A549 (cell line): ENCODE results near the gene JAG2. TPM values are rescaled to one million over a fixed set of nuclear protein-coding genes. Genes with fewer than 3 reads are reported as not detected.

Experiments used
- ATAC-seq, 2 experiments: fragments of 200-7000 bp in 1 of 2; fragments of >200 bp in 1 of 2; cut with Nextera tagmentation in 1 of 2; cut with Tn5 transposase in 1 of 2; 3 replicates each; pipeline versions ENCODE4 v1.8.0 to v1.9.1; 2018 to 2020; ENCODE audit warnings: mild to moderate bottlenecking in 1 of 2, moderate library complexity in 1 of 2
- CTCF ChIA-PET: fragments of 300-600 bp; sonication (Branson Sonifier 250); formaldehyde crosslinking; extraction: SDS; loops from one replicate; lab custom pipeline; 2021; ENCODE audit warnings: antibody characterized with exemption, inconsistent platforms; lab: Yijun Ruan, JAX
- POLR2A ChIA-PET: fragments of 350-600 bp; formaldehyde crosslinking; extraction: SDS; loops from one replicate; lab custom pipeline; 2021; ENCODE audit warnings: antibody characterized with exemption, inconsistent platforms; lab: Yijun Ruan, JAX
- DNase-seq, 2 experiments: peaks; one replicate each; pipeline versions ENCODE4 v3.0.0 to v3.0.0-alpha.2; 2011 to 2016; ENCODE audit warnings: low read depth in 1 of 2, low spot score in 1 of 2
- FAIRE-seq: peaks from 2 replicates; lab custom pipeline; 2011; peaks lifted over from hg19 to GRCh38; lab: Jason Lieb, UNC
- H3K27ac ChIP-seq, 2 experiments: fragments of >200 bp; sonication (Bioruptor Twin); formaldehyde crosslinking; 3 replicates each; pipeline ENCODE4 v1.5.1; 2016 to 2017
- H3K4me1 ChIP-seq: fragments of >200 bp; sonication (Bioruptor Twin); formaldehyde crosslinking; 3 replicates; pipeline ENCODE4 v1.6.1; 2016
- H3K4me2 ChIP-seq: fragments of >200 bp; sonication (Bioruptor Twin); formaldehyde crosslinking; 3 replicates; pipeline ENCODE4 v1.6.1; 2016
- H3K4me3 ChIP-seq: fragments of >200 bp; sonication (Bioruptor Twin); formaldehyde crosslinking; 3 replicates; pipeline ENCODE4 v1.5.1; 2016
- H3K9me3 ChIP-seq: fragments of >200 bp; sonication (Bioruptor Twin); formaldehyde crosslinking; 3 replicates; pipeline ENCODE4 v1.6.1; 2016
- BHLHE40 ChIP-seq: IDR thresholded peaks from 2 replicates; pipeline ENCODE4 v1.6.1; 2012; ENCODE audit warnings: low read depth, low read length, inconsistent platforms
- CBX8 ChIP-seq: fragments of 200-600 bp; sonication (generic); IDR thresholded peaks from 2 replicates; pipeline ENCODE4 v1.6.1; 2016
- CEBPB ChIP-seq, 2 experiments: fragments of >200 bp in 1 of 2; sonication (Bioruptor Twin) in 1 of 2; formaldehyde crosslinking in 1 of 2; IDR thresholded peaks; 2 replicates each; pipeline ENCODE4 v1.6.1; 2012 to 2016
- CHD4 ChIP-seq: fragments of 200-600 bp; sonication (generic); IDR thresholded peaks from 2 replicates; pipeline ENCODE4 v1.6.1; 2016; ENCODE audit warnings: antibody characterized with exemption, mild to moderate bottlenecking, borderline replicate concordance
- EHF ChIP-seq: fragments of 250-450 bp; sonication (Bioruptor Pico); IDR thresholded peaks from 2 replicates; pipeline ENCODE4 v1.5.0; 2020; ENCODE audit warnings: mild to moderate bottlenecking
- EHMT2 ChIP-seq: fragments of 200-600 bp; sonication (generic); IDR thresholded peaks from 2 replicates; pipeline ENCODE4 v1.6.1; 2016; ENCODE audit warnings: antibody characterized with exemption, low read depth, mild to moderate bottlenecking, moderate library complexity
- FOSB ChIP-seq: fragments of 250-450 bp; sonication (Bioruptor Pico); IDR thresholded peaks from 2 replicates; pipeline ENCODE4 v1.5.0; 2020; ENCODE audit warnings: mild to moderate bottlenecking, moderate library complexity
- FOSL2 ChIP-seq, 2 experiments: fragments of 450-650 bp in 1 of 2; fragments of >200 bp in 1 of 2; sonication (Bioruptor Twin) in 1 of 2; formaldehyde crosslinking; IDR thresholded peaks; 2 replicates each; pipeline versions ENCODE4 v1.5.0 to v1.6.1; 2016 to 2020; ENCODE audit warnings: mild to moderate bottlenecking in 1 of 2, moderate library complexity in 1 of 2
- HDAC2 ChIP-seq: fragments of 200-600 bp; sonication (generic); IDR thresholded peaks from 2 replicates; pipeline ENCODE4 v1.6.1; 2016
- HEYL ChIP-seq: fragments of 250-450 bp; sonication (Bioruptor Pico); IDR thresholded peaks from 2 replicates; pipeline ENCODE4 v1.8.0; 2021; ENCODE audit warnings: mild to moderate bottlenecking, moderate library complexity
- HOXB5 ChIP-seq: fragments of 250-450 bp; sonication (Bioruptor Pico); IDR thresholded peaks from 2 replicates; pipeline ENCODE4 v1.5.0; 2020; ENCODE audit warnings: mild to moderate bottlenecking, moderate library complexity
- JUN ChIP-seq, 2 experiments: fragments of >200 bp; sonication (Bioruptor Twin); formaldehyde crosslinking; IDR thresholded peaks; 2 replicates in 1 of 2; 3 replicates in 1 of 2; pipeline ENCODE4 v1.6.1; 2016 to 2017
- JUNB ChIP-seq: fragments of >200 bp; sonication (Bioruptor Twin); formaldehyde crosslinking; IDR thresholded peaks from 2 replicates; pipeline ENCODE4 v1.6.1; 2016
- KDM1A ChIP-seq: fragments of 200-600 bp; sonication (generic); IDR thresholded peaks from 2 replicates; pipeline ENCODE4 v1.6.1; 2016; ENCODE audit warnings: low read depth, mild to moderate bottlenecking
- MAZ ChIP-seq: fragments of 150-350 bp; IDR thresholded peaks from 2 replicates; pipeline ENCODE4 v1.6.1; 2014; ENCODE audit warnings: antibody characterized with exemption, low read depth, low read length, borderline replicate concordance
- PHF8 ChIP-seq: fragments of 200-600 bp; sonication (generic); IDR thresholded peaks from 2 replicates; pipeline ENCODE4 v1.6.1; 2016; ENCODE audit warnings: low read depth, mild to moderate bottlenecking, antibody characterized with exemption, moderate library complexity, borderline replicate concordance
- RARB ChIP-seq: fragments of 250-450 bp; sonication (Bioruptor Pico); IDR thresholded peaks from 2 replicates; pipeline ENCODE4 v1.8.0; 2021; ENCODE audit warnings: mild to moderate bottlenecking, moderate library complexity
- REST ChIP-seq: fragments of 200-600 bp; sonication (generic); IDR thresholded peaks from 2 replicates; pipeline ENCODE4 v1.6.1; 2016; ENCODE audit warnings: antibody characterized with exemption, mild to moderate bottlenecking, moderate library complexity
- RFX5 ChIP-seq: fragments of 450-650 bp; IDR thresholded peaks from 2 replicates; pipeline ENCODE4 v1.7.1; 2014; ENCODE audit warnings: antibody characterized with exemption, mild to moderate bottlenecking, moderate library complexity
- TP53 ChIP-seq: fragments of 250-450 bp; sonication (Bioruptor Pico); IDR thresholded peaks from 2 replicates; pipeline ENCODE4 v1.5.0; 2021; ENCODE audit warnings: mild to moderate bottlenecking, moderate library complexity
- ZFP36 ChIP-seq: fragments of 450-650 bp; IDR thresholded peaks from 2 replicates; pipeline ENCODE4 v1.6.1; 2014; ENCODE audit warnings: borderline replicate concordance; ENCODE audit not compliant: partially characterized antibody
- WGBS: methylation state at CpG from one replicate; pipeline ENCODE4 v1.1.6; 2017; ENCODE audit errors: missing lambda C conversion rate; 5-methylcytosine and 5-hydroxymethylcytosine counted together
- polyA plus RNA-seq, 4 experiments: library from polyadenylated mRNA; depleted of rRNA in 3 of 4; stranded (reverse); fragments of >200 nt; fragmentation: RNase III in 1 of 4; extraction: RNeasy Plus Mini Kit Qiagen cat#74134 plus additional on column Dnase treatment in 1 of 4; gene quantifications; 2 replicates in 3 of 4; 3 replicates in 1 of 4; pipeline ENCODE4 v1.2.3, GENCODE V29; 2011 to 2017
- TF ChIP-seq, protein P1 (sequence below): fragments of 450-650 bp; IDR thresholded peaks from 2 replicates; pipeline ENCODE4 v1.6.1; 2014; ENCODE audit warnings: antibody characterized with exemption
- TF ChIP-seq, protein P2 (sequence below): IDR thresholded peaks from 2 replicates; pipeline ENCODE4 v1.6.1; 2012; ENCODE audit warnings: low read depth, borderline replicate concordance
- TF ChIP-seq, protein P3 (sequence below): fragments of >200 bp; sonication (Bioruptor Twin); formaldehyde crosslinking; IDR thresholded peaks from 3 replicates; pipeline ENCODE4 v1.5.1; 2016
- TF ChIP-seq, protein P4 (sequence below): fragments of 250-450 bp; sonication (Bioruptor Pico); IDR thresholded peaks from 2 replicates; pipeline ENCODE4 v1.5.0; 2020; ENCODE audit warnings: low read depth, mild to moderate bottlenecking, moderate library complexity

The JAG2 gene
- polyA plus RNA-seq, 2 of the 4 experiments (the other 2 are of a cell fraction): 5.9 to 20.4 TPM

- no peak for ATAC-seq
- H3K4me2 ChIP-seq: peak overlapping the region; percentile 19; the same call in 1 of the 3 replicates
- DNase-seq: no peak
- peak overlapping the region in 1 of 2 experiments; percentile 27; a peak in 2 of 6 replicates for H3K27ac ChIP-seq
- no peak overlapping the region for H3K4me3 ChIP-seq
- FAIRE-seq: no peak
- TF ChIP-seq BHLHE40 (no peak), EHMT2 (no peak), KDM1A (no peak), EHF (CRISPR knock-in tag) (no peak), FOSB (CRISPR knock-in tag) (no peak), CEBPB (IDR thresholded peaks at IDR 0.05) (no peak), JUN (IDR thresholded peaks at IDR 0.05) (no peak), RFX5 (no peak), CHD4 (no peak), REST (no peak), HDAC2 (no peak), MAZ (no peak), FOSL2 (IDR thresholded peaks at IDR 0.05) (no peak), FOSL2 (CRISPR knock-in tag; IDR thresholded peaks at IDR 0.05) (no peak)
- TF ChIP-seq, protein P1, sequence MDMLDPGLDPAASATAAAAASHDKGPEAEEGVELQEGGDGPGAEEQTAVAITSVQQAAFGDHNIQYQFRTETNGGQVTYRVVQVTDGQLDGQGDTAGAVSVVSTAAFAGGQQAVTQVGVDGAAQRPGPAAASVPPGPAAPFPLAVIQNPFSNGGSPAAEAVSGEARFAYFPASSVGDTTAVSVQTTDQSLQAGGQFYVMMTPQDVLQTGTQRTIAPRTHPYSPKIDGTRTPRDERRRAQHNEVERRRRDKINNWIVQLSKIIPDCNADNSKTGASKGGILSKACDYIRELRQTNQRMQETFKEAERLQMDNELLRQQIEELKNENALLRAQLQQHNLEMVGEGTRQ: no peak
- TF ChIP-seq, protein P2, sequence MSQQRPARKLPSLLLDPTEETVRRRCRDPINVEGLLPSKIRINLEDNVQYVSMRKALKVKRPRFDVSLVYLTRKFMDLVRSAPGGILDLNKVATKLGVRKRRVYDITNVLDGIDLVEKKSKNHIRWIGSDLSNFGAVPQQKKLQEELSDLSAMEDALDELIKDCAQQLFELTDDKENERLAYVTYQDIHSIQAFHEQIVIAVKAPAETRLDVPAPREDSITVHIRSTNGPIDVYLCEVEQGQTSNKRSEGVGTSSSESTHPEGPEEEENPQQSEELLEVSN: no peak
- TF ChIP-seq, protein P3, sequence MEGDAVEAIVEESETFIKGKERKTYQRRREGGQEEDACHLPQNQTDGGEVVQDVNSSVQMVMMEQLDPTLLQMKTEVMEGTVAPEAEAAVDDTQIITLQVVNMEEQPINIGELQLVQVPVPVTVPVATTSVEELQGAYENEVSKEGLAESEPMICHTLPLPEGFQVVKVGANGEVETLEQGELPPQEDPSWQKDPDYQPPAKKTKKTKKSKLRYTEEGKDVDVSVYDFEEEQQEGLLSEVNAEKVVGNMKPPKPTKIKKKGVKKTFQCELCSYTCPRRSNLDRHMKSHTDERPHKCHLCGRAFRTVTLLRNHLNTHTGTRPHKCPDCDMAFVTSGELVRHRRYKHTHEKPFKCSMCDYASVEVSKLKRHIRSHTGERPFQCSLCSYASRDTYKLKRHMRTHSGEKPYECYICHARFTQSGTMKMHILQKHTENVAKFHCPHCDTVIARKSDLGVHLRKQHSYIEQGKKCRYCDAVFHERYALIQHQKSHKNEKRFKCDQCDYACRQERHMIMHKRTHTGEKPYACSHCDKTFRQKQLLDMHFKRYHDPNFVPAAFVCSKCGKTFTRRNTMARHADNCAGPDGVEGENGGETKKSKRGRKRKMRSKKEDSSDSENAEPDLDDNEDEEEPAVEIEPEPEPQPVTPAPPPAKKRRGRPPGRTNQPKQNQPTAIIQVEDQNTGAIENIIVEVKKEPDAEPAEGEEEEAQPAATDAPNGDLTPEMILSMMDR: no peak
- TF ChIP-seq, all 56 proteins: peak for 0
- WGBS: 34% methylated on average over 5 of the region's 5 CpGs
- ChIA-PET POLR2A (no interaction called here), CTCF (interaction anchor here (0.5 to 1.5 kb wide), 3 partner anchors 37 to 167 kb away, joined by 4 read pairs; no protein-coding TSS in a partner anchor)
- Histone ChIP-seq H3K9me3 (no peaks in the 10 kb centered on the region), H3K4me1 (peaks cover 36% of the 10 kb centered on the region)
These were observed 38.3 kb upstream of the JAG2 start for GRCh38 chr14:105206873-105207272.

DNA sequence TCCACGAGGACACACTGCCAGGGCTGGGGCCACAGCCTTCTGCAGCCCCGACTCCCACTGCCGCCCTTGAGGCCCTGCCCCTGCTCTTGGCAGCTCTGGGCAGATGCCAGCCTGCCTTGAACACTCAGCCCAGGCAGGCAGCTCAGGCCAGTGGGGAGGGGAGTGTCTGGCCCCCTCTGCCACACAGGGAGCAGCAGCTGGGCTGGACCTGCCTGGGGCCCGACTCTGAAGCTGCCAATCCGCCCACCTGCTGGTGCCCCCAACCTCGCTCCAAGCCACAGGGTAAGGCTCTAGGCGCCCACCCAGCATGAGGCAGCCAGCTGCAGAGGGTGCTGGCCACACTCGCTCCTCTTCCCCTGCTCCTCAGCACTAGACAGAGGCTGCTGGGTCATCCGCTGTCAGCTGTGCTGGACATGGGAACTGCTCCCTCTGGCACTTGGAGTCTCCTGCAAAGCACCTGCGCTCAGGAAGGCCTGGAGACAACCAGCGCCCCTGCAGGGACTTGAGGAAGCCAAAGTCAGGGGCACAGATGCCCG, 37.2 kb upstream of the JAG2 start:
- Histone ChIP-seq H3K4me1 (peaks cover 36% of the 10 kb centered on the region), H3K4me2 (0 out of 3 replicates have a peak overlapping the region, but pooled peaks have one; percentile 21), H3K9me3 (no peaks in the 10 kb centered on the region), H3K4me3 (no peak overlapping the region), H3K27ac (peak overlapping the region in 1 of 2 experiments; percentile 19; a peak in 2 of 6 replicates)
- DNase-seq (peak in 1 of 2 experiments; percentile 63), FAIRE-seq (no peak), ATAC-seq (peak; percentile 7 to 9; a peak in 4 of 6 replicates)
- CTCF ChIA-PET: interaction anchor here (0.5 to 1.0 kb wide), 2 partner anchors 11 to 20 kb away, joined by 3 read pairs; no protein-coding TSS in a partner anchor
- POLR2A ChIA-PET: no interaction called here
- 60% methylated on average over 1 of the region's 12 CpGs for WGBS
- no peak for TF ChIP-seq PHF8
- no peak for TF ChIP-seq JUNB
- no peak for TF ChIP-seq HOXB5 (CRISPR knock-in tag)
- TF ChIP-seq, protein P3: no peak
- no peak for TF ChIP-seq ZFP36
- TF ChIP-seq FOSB (CRISPR knock-in tag): no peak
- TF ChIP-seq, protein P4, sequence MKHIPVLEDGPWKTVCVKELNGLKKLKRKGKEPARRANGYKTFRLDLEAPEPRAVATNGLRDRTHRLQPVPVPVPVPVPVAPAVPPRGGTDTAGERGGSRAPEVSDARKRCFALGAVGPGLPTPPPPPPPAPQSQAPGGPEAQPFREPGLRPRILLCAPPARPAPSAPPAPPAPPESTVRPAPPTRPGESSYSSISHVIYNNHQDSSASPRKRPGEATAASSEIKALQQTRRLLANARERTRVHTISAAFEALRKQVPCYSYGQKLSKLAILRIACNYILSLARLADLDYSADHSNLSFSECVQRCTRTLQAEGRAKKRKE (CRISPR knock-in tag): no peak
- no peak for TF ChIP-seq CEBPB (IDR thresholded peaks at IDR 0.05)
- TF ChIP-seq CBX8: no peak
- no peak for TF ChIP-seq HEYL (CRISPR knock-in tag)
- no peak for TF ChIP-seq RARB (CRISPR knock-in tag)
- TF ChIP-seq TP53 (CRISPR knock-in tag): no peak
